Glutamatergic neuron (in vitro differentiated cells): ENCODE results near the gene SULT1C3. TPM values are rescaled to one million over a fixed set of nuclear protein-coding genes. Genes with fewer than 3 reads are reported as not detected.
"Not testable (repeated sequence)": the region's sequence is repeated elsewhere in the genome, so short reads cannot be mapped to it uniquely, and the experiment has no call there.

Experiments
- DNase-seq: peaks from one replicate; pipeline ENCODE4 v3.0.0; 2022
- H3K27ac Mint-ChIP-seq: one replicate; pipeline ENCODE4 v1.8.0; 2020; ENCODE audit warnings: mild to moderate bottlenecking, mixed read lengths, inconsistent platforms; ENCODE audit not compliant: unreplicated experiment
- H3K27me3 Mint-ChIP-seq: one replicate; pipeline ENCODE4 v1.8.0; 2020; ENCODE audit warnings: mild to moderate bottlenecking, moderate library complexity, mixed read lengths, inconsistent platforms; ENCODE audit not compliant: unreplicated experiment
- H3K36me3 Mint-ChIP-seq: one replicate; pipeline ENCODE4 v1.8.0; 2020; ENCODE audit warnings: mild to moderate bottlenecking, mixed read lengths, inconsistent platforms; ENCODE audit not compliant: unreplicated experiment
- H3K4me1 Mint-ChIP-seq: one replicate; pipeline ENCODE4 v1.8.0; 2020; ENCODE audit warnings: mild to moderate bottlenecking, low read depth, mixed read lengths, inconsistent platforms; ENCODE audit not compliant: unreplicated experiment
- H3K4me3 Mint-ChIP-seq: one replicate; pipeline ENCODE4 v1.8.0; 2020; ENCODE audit warnings: mild to moderate bottlenecking, mixed read lengths, inconsistent platforms; ENCODE audit not compliant: unreplicated experiment
- H3K9me3 Mint-ChIP-seq: one replicate; pipeline ENCODE4 v1.8.0; 2020; ENCODE audit warnings: mild to moderate bottlenecking, moderate library complexity, mixed read lengths, inconsistent platforms; ENCODE audit not compliant: unreplicated experiment
- total RNA-seq: library from RNA; stranded (reverse); fragmentation: NEBNext Ultra II Directional; extraction: Animal tissue kit (Norgen Biotek cat#: 25700); gene quantifications from one replicate; pipeline ENCODE4 v1.2.1, GENCODE V29; 2021; ENCODE audit not compliant: unreplicated experiment
- TF ChIP-seq, protein P1 (sequence below): fragments of 200-600 bp; sonication (generic); IDR thresholded peaks from one replicate; pipeline ENCODE4 v1.5.0; 2021; ENCODE audit not compliant: partially characterized antibody, unreplicated experiment

SULT1C3 gene
- total RNA-seq, 1 donor from 2014 or later: not detected

DNA sequence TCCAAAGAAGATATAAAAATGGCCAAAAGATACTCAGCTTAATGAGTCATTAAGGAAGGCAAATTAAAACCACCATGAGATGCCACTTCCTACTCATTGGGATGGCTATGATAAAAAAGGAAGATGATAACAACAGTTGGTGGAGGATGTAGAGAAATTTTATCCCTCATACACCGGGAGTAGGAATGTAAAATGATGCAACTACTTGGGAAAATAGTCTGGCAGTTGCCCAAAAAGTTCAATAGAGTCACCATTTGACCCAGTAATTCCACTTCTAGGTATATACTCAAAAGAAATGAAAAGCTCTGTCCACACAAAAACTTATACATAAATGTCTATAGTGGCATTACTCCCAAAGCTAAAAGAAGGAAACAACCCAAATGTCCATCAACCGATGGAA, 38.9 kb downstream of the SULT1C3 start:
- Mint-ChIP-seq H3K4me1 (no peaks in the 10 kb centered on the region), H3K9me3 (no peaks in the 10 kb centered on the region), H3K27ac (no peak overlapping the region), H3K27me3 (no peaks in the 10 kb centered on the region), H3K4me3 (no peak overlapping the region), H3K36me3 (no peaks in the 10 kb centered on the region)
- TF ChIP-seq, protein P1, sequence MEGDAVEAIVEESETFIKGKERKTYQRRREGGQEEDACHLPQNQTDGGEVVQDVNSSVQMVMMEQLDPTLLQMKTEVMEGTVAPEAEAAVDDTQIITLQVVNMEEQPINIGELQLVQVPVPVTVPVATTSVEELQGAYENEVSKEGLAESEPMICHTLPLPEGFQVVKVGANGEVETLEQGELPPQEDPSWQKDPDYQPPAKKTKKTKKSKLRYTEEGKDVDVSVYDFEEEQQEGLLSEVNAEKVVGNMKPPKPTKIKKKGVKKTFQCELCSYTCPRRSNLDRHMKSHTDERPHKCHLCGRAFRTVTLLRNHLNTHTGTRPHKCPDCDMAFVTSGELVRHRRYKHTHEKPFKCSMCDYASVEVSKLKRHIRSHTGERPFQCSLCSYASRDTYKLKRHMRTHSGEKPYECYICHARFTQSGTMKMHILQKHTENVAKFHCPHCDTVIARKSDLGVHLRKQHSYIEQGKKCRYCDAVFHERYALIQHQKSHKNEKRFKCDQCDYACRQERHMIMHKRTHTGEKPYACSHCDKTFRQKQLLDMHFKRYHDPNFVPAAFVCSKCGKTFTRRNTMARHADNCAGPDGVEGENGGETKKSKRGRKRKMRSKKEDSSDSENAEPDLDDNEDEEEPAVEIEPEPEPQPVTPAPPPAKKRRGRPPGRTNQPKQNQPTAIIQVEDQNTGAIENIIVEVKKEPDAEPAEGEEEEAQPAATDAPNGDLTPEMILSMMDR: no peak
- no peak for DNase-seq

- H3K27ac Mint-ChIP-seq: no peak overlapping the region
- no peak for DNase-seq
- H3K9me3 Mint-ChIP-seq: no peaks in the 10 kb centered on the region
- H3K36me3 Mint-ChIP-seq: no peaks in the 10 kb centered on the region
- no peaks in the 10 kb centered on the region for H3K27me3 Mint-ChIP-seq
- no peak overlapping the region for H3K4me3 Mint-ChIP-seq
- TF ChIP-seq, protein P1: no peak
- H3K4me1 Mint-ChIP-seq: no peaks in the 10 kb centered on the region
Measured at GRCh38 chr2:108279468-108279867, 39.7 kb downstream of the SULT1C3 start.

DNA sequence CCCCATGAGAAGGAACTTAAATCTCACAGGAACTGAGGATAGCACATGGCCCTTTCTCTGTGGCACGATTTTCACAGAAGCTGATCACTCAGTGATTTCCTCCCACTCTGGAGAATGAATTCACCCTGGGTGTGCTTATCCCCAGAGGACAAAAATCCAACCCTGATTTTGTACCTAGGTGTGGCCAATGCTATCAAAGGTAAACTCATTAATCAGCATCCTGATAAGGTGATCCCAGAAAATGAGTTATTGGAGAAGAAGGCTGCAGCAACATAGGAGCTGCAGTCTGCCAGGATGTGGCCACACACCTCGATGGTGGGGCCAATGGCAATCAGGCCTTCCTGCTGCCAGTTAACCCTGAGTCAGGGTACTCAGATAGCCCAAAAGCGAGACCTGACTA, 40.7 kb downstream of the SULT1C3 start:
- no peaks in the 10 kb centered on the region for H3K4me1 Mint-ChIP-seq
- H3K4me3 Mint-ChIP-seq: no peak overlapping the region
- no peaks in the 10 kb centered on the region for H3K9me3 Mint-ChIP-seq
- no peak overlapping the region for H3K27ac Mint-ChIP-seq
- no peak for DNase-seq
- TF ChIP-seq, protein P1: no peak
- no peaks in the 10 kb centered on the region for H3K36me3 Mint-ChIP-seq
- no peaks in the 10 kb centered on the region for H3K27me3 Mint-ChIP-seq

DNA sequence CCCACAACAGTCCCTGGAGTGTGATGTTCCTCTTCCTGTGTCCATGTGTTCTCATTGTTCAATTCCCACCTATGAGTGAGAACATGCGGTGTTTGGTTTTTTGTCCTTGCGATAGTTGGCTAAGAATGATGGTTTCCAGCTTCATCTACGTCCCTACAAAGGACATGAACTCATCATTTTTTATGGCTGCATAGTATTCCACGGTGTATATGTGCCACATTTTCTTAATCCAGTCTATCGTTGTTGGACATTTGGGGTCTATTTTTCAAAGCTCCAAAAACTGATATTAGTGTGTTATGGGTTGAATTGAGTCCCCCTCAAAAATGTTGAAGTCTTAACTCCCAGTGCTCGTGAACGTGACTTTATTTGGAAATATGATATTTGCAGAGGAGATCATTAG, 44.8 kb downstream of the SULT1C3 start:
- not testable (repeated sequence) for H3K36me3 Mint-ChIP-seq, H3K9me3 Mint-ChIP-seq, H3K27me3 Mint-ChIP-seq, H3K4me1 Mint-ChIP-seq, H3K4me3 Mint-ChIP-seq, H3K27ac Mint-ChIP-seq, DNase-seq

GRCh38 chr2:108285616-108286015, 45.8 kb downstream of the SULT1C3 start:
- no peak overlapping the region for H3K4me3 Mint-ChIP-seq

More at GRCh38 chr2:108285616-108286015, 45.8 kb downstream of the SULT1C3 start:
- Mint-ChIP-seq H3K9me3 (no peaks in the 10 kb centered on the region), H3K36me3 (no peaks in the 10 kb centered on the region), H3K27me3 (peaks cover 3% of the 10 kb centered on the region), H3K4me1 (no peaks in the 10 kb centered on the region), H3K27ac (no peak overlapping the region)
- no peak for DNase-seq
- TF ChIP-seq, protein P1: no peak
